Stimulated activated effector memory CD8-positive, alpha-beta T cell treated with anti-CD3 and anti-CD28 coated beads, Interleukin-12 subunit alpha, Interleukin-12 subunit beta, amount 100 ng/mL, for 72 hours (primary cell): ENCODE data around the gene NCOA3.

Experiments
- ATAC-seq: fragments of 150-1000 bp; cut with Tn5 transposase; 2 replicates; pipeline ENCODE4 v1.10.0; 2021
- DNase-seq, 2 donors: peaks; one replicate each; pipeline ENCODE4 v3.0.0; 2021 to 2022; ENCODE audit warnings: low spot score in 2 of 2
- H3K27ac Mint-ChIP-seq: one replicate; pipeline ENCODE4 v1.8.0; 2022; ENCODE audit warnings: mild to moderate bottlenecking, mixed read lengths
- H3K36me3 Mint-ChIP-seq: one replicate; pipeline ENCODE4 v1.8.0; 2022; ENCODE audit warnings: mild to moderate bottlenecking, mixed read lengths
- H3K4me1 Mint-ChIP-seq: one replicate; pipeline ENCODE4 v1.8.0; 2022; ENCODE audit warnings: mixed read lengths
- H3K4me3 Mint-ChIP-seq: one replicate; pipeline ENCODE4 v1.8.0; 2022; ENCODE audit warnings: mild to moderate bottlenecking, mixed read lengths
- H3K9me3 Mint-ChIP-seq: one replicate; pipeline ENCODE4 v1.8.0; 2022; ENCODE audit warnings: mixed read lengths

The NCOA3 gene

GRCh38 chr20:47676912-47677634 is 175.4 kb downstream of the NCOA3 start:
- no peak for DNase-seq
- no peaks in the 10 kb centered on the region for H3K36me3 Mint-ChIP-seq
- H3K4me3 Mint-ChIP-seq, result no peak overlapping the region
- ATAC-seq, result no peak
- H3K4me1 Mint-ChIP-seq, result peaks cover 15% of the 10 kb centered on the region
- H3K27ac Mint-ChIP-seq, result no peak overlapping the region
- H3K9me3 Mint-ChIP-seq, result no peaks in the 10 kb centered on the region

- peak; percentile 69 for ATAC-seq
- Mint-ChIP-seq H3K9me3 (no peaks in the 10 kb centered on the region), H3K36me3 (no peaks in the 10 kb centered on the region), H3K4me3 (no peak overlapping the region), H3K27ac (no peak overlapping the region), H3K4me1 (peaks cover 15% of the 10 kb centered on the region)
- DNase-seq, result peak; percentile 44 to 79
Observed at GRCh38 chr20:47677635-47678453, 176.2 kb downstream of the NCOA3 start.

GRCh38 chr20:47678536-47678935 is 176.8 kb downstream of the NCOA3 start:
- Mint-ChIP-seq H3K36me3 (no peaks in the 10 kb centered on the region), H3K4me3 (no peak overlapping the region), H3K27ac (no peak overlapping the region), H3K4me1 (peaks cover 15% of the 10 kb centered on the region), H3K9me3 (no peaks in the 10 kb centered on the region)
- ATAC-seq, result no peak
- no peak for DNase-seq

GRCh38 chr20:47679462-47679861 is 177.8 kb downstream of the NCOA3 start:
- Mint-ChIP-seq H3K4me3 (no peak overlapping the region), H3K4me1 (peaks cover 15% of the 10 kb centered on the region), H3K27ac (no peak overlapping the region), H3K9me3 (no peaks in the 10 kb centered on the region), H3K36me3 (no peaks in the 10 kb centered on the region)
- DNase-seq, result no peak
- no peak for ATAC-seq

GRCh38 chr20:47680804-47681529 is 179.3 kb downstream of the NCOA3 start:
- no peak overlapping the region for H3K4me3 Mint-ChIP-seq
- no peaks in the 10 kb centered on the region for H3K36me3 Mint-ChIP-seq
- peaks cover 15% of the 10 kb centered on the region for H3K4me1 Mint-ChIP-seq
- DNase-seq (no peak), ATAC-seq (no peak)
- H3K27ac Mint-ChIP-seq, result no peak overlapping the region
- H3K9me3 Mint-ChIP-seq, result no peaks in the 10 kb centered on the region

GRCh38 chr20:47682028-47682783 is 180.5 kb downstream of the NCOA3 start:
- Mint-ChIP-seq H3K9me3 (no peaks in the 10 kb centered on the region), H3K4me3 (no peak overlapping the region)
- ATAC-seq, result no peak

GRCh38 chr20:47682916-47683315 is 181.2 kb downstream of the NCOA3 start:
- no peak for ATAC-seq
- H3K36me3 Mint-ChIP-seq, result no peaks in the 10 kb centered on the region
- H3K9me3 Mint-ChIP-seq, result no peaks in the 10 kb centered on the region
- H3K4me3 Mint-ChIP-seq, result no peak overlapping the region
- H3K4me1 Mint-ChIP-seq, result peaks cover 9% of the 10 kb centered on the region
- no peak for DNase-seq
- no peak overlapping the region for H3K27ac Mint-ChIP-seq

More at GRCh38 chr20:47682028-47682783, 180.5 kb downstream of the NCOA3 start:
- no peak for DNase-seq
- Mint-ChIP-seq H3K36me3 (no peaks in the 10 kb centered on the region), H3K4me1 (peaks cover 15% of the 10 kb centered on the region), H3K27ac (no peak overlapping the region)

GRCh38 chr20:47684306-47685080 is 182.8 kb downstream of the NCOA3 start:
- no peaks in the 10 kb centered on the region for H3K4me1 Mint-ChIP-seq
- DNase-seq (no peak), ATAC-seq (no peak)
- H3K36me3 Mint-ChIP-seq, result no peaks in the 10 kb centered on the region
- H3K27ac Mint-ChIP-seq, result no peak overlapping the region
- H3K4me3 Mint-ChIP-seq, result no peak overlapping the region
- H3K9me3 Mint-ChIP-seq, result no peaks in the 10 kb centered on the region

- no peak overlapping the region for H3K27ac Mint-ChIP-seq
- no peaks in the 10 kb centered on the region for H3K4me1 Mint-ChIP-seq
- H3K4me3 Mint-ChIP-seq, result no peak overlapping the region
- no peak for ATAC-seq
- H3K9me3 Mint-ChIP-seq, result no peaks in the 10 kb centered on the region
- no peaks in the 10 kb centered on the region for H3K36me3 Mint-ChIP-seq
- DNase-seq, result no peak
Observed at GRCh38 chr20:47686545-47686944, 184.9 kb downstream of the NCOA3 start.

- Mint-ChIP-seq H3K9me3 (no peaks in the 10 kb centered on the region), H3K4me3 (no peak overlapping the region), H3K36me3 (no peaks in the 10 kb centered on the region), H3K4me1 (no peaks in the 10 kb centered on the region), H3K27ac (no peak overlapping the region)
- no peak for ATAC-seq
- no peak for DNase-seq
Observed at GRCh38 chr20:47687095-47687987, 185.7 kb downstream of the NCOA3 start.

- no peak for ATAC-seq
- Mint-ChIP-seq H3K27ac (no peak overlapping the region), H3K4me3 (no peak overlapping the region), H3K4me1 (no peaks in the 10 kb centered on the region), H3K9me3 (no peaks in the 10 kb centered on the region), H3K36me3 (no peaks in the 10 kb centered on the region)
- DNase-seq, result no peak
Observed at GRCh38 chr20:47688385-47689381, 187.0 kb downstream of the NCOA3 start.

GRCh38 chr20:47689731-47690130 is 188.0 kb downstream of the NCOA3 start:
- H3K27ac Mint-ChIP-seq, result no peak overlapping the region
- H3K36me3 Mint-ChIP-seq, result no peaks in the 10 kb centered on the region
- DNase-seq, result no peak
- no peak for ATAC-seq
- H3K4me3 Mint-ChIP-seq, result no peak overlapping the region
- H3K9me3 Mint-ChIP-seq, result no peaks in the 10 kb centered on the region
- no peaks in the 10 kb centered on the region for H3K4me1 Mint-ChIP-seq

GRCh38 chr20:47691625-47692024 is 189.9 kb downstream of the NCOA3 start:
- H3K27ac Mint-ChIP-seq, result no peak overlapping the region
- H3K4me3 Mint-ChIP-seq, result no peak overlapping the region
- H3K4me1 Mint-ChIP-seq, result peaks cover 6% of the 10 kb centered on the region
- ATAC-seq (no peak), DNase-seq (no peak)
- no peaks in the 10 kb centered on the region for H3K9me3 Mint-ChIP-seq
- no peaks in the 10 kb centered on the region for H3K36me3 Mint-ChIP-seq
